Activated CD8-positive, alpha-beta memory T cell treated with anti-CD3 and anti-CD28 coated beads for 24 hours (primary cell): Measurements from ENCODE around the gene PCBD1.
"Not testable (repeated sequence)": the region's sequence is repeated elsewhere in the genome, so short reads cannot be mapped to it uniquely, and the experiment has no call there.

Experiments
- DNase-seq: peaks from one replicate; pipeline ENCODE4 v3.0.0-alpha.2; 2020

PCBD1 gene

DNA sequence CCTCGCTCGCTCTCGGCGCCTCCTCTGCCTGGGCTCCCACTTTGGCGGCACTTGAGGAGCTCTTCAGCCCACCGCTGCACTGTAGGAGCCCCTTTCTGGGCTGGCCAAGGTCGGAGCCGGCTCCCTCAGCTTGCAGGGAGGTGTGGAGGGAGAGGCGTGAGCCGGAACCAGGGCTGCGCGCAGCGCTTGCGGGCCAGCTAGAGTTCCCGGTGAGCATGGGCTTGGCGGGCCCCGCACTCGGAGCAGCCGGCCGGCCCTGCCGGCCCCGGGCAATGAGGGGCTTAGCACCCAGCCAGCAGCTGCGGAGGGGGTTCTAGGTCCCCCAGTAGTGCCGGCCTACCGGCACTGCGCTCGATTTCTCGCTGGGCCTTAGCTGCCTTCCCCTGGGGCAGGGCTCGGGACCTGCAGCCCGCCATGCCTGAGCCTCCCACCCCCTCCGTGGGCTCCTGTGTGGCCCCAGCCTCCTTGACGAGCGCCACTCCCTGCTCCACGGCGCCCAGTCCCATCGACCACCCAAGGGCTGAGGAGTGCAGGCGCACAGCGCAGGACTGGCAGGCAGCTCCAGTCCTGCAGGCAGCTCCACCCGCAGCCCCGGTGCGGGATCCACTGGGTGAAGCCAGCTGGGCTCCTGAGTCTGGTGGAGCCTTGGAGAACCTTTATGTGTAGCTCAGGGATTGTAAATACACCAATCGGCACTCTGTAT lies 26.7 kb downstream of the PCBD1 start:
- DNase-seq, result not testable (repeated sequence)

DNA sequence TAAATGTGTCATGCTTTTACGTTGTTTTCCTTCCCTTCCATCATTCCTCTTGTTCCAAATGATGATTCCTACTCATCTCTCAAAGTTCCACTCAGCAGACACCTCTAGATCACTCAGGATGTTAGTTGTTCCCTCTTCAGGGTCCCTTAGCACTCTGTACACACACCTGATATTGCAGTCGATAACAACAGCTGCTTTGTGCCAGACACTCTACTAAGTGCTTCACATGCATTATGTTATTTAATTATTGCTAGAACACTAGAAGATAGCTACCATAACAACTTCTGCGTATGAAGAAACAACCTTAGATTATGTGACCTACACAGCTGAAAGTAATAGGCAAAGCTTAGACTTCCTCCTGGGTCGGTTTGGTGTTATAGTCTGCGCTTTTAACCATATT lies 29.6 kb downstream of the PCBD1 start:
- DNase-seq, result no peak

DNA sequence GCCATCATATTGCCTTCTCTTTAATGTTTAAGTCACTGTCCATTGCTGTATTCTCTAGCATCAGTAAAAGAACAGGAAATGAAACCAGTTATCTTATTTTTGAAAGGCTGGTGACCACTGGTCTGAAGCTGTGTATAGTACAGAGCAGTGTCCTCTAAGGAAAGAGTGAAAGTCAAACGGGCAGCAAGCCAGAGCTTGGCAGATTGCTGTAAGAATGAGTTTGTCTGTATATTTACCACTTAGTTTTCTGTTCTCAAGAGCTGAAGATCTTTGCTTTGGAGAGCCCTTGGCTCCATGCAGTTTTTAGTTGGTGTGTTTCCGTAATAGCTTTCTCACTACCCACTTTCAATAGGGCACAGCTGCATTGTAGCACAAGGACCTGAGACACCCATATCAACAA lies 31.9 kb downstream of the PCBD1 start:
- DNase-seq, result no peak

DNA sequence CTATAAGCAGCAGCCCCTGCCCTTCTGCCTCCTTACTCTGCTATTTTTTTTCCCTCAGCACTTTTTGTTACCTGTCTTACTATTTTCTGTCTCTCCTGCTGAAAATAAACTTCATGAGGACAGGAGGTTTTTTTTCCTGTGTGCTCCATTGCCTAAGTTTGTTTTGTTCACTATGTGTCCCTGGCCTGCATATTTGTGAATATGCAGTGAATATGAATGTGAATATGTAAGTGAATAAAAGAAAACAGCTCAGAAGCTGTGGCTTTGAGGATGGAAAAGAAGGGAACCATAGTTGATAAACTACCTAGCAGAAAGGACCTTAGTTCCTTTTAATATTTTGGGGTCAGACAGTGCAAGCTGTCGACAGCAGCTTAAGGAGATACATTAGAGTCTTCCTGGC lies 34.9 kb downstream of the PCBD1 start:
- no peak for DNase-seq

DNA sequence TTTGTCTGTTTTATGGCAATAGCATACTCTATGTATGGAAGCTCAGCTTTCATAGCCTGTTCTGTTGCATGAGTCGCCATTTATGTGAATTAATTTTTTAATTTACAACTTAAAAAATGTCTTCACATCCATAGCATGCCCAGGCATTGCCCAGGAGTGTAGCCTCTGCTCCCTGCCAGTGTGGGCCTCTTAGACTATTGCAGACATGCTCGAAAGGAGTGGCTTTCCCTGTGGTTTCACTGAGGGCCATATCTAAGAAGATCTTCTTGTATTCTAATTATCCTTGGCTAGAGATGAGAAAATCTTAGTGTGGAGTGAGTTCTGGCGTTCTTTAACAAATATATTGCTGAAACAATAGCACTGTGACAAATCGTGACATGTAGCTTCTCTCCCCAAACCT lies 35.3 kb downstream of the PCBD1 start:
- no peak for DNase-seq

DNA sequence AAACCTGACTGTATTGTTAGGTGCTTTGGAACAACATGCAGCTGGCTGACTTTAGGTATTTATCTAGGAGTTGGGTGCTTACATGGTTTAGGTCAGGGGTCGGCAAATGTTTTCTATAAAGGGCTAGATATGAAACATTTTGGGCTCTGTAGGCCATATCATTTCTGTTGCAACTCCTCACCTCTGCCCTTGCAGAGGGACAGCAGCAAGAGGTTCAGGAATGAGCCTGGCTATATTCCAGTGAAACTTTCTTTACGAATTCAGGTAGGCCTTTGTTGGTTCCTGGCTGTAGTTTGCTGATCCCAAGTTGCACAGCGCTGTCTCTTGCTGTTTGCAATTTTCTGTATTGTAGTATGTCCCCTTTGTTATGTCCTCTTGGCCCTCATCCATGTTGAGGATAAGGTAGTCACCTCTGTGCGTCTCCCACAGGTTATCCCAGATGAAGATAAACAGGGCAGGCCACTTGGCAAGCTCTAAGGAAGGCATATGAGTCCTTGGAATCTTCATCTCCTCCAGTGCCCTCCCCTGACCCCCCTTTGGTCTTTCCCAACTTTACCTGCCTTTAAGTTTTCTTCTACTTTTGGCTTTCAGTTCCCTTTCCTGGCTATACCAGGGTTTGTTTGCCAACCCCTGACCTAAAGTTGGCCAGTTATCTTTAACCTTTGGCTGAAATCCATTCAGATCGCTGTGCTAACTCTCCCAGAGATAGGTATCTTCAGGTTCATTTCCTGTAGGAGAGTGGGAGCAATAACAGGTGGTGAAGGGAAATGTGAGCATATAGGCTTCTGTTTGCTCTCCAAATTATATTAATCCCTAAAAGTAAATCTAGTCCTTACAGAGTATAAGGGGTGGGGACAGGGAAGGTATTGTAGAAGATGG lies 36.5 kb downstream of the PCBD1 start:
- no peak for DNase-seq

DNA sequence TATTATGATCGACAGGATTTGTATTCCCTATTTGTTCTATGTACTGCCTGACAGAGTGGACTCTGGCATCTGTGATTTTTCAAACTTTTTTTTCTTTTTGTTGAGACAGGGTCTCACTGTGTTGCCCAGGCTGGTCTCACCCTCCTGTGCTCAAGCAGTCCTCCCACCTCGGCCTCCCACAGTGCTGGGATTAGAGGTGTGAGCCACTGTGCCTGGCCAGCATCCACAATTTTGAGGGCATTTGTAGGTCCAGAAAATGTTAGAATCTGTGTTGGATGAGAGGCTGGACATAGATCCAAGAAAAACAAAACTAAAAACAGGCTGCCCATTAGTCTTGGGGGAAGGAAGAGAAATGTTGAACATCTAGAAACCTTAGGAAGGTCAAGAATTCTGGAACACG lies 38.3 kb downstream of the PCBD1 start:
- no peak for DNase-seq

DNA sequence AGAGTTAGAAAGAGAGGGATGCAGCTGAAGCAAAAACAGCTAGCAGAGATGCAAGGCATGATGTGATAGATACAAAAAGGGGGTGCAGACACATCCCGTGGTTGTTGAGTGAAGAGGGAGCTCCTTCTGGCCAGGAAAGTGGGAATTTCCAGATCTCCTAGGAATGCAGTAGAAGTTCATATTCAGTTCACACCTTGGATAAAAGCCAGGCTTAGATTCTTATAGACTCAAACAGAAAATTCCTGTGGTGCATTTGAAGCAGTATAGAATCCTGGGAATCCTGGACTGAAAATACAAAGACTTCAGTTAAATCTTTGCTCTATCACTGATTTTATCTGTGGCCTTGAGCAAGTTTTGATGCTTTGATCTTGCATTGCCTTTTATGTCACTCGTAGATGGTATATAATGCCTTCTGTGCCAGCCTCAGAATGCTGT lies 38.8 kb downstream of the PCBD1 start:
- no peak for DNase-seq

DNA sequence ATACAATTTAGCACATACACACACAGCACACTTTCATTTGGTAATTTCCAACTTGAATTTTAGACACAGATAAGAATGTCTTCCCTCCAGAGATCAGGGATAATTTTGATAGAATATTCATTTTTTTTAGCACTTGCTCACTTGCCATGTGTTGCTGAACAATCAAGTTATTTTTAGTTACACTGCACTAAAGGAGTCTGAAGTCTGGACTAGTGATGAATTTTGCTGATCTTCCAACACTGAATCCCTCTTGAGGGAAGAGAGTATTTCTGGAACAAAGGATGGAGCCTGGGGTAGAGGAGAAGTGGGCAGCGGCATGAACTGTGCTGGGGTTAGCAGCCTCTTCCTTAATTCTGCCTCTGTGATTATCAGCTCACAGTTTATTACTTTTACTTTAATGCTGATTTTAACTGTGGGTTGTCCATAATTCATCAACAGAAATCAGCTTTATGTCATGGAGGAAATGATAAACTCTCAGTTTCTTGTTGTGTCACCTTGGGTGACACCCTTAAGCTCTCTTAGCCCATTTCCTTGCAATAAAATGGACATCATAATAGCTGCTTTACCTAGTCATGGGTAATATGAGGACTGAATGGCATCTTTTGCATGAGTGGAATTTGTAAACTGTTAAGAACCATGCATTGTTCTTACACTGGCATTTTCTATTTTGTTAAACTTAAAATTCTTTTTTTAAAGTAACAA lies 40.6 kb downstream of the PCBD1 start:
- no peak for DNase-seq

DNA sequence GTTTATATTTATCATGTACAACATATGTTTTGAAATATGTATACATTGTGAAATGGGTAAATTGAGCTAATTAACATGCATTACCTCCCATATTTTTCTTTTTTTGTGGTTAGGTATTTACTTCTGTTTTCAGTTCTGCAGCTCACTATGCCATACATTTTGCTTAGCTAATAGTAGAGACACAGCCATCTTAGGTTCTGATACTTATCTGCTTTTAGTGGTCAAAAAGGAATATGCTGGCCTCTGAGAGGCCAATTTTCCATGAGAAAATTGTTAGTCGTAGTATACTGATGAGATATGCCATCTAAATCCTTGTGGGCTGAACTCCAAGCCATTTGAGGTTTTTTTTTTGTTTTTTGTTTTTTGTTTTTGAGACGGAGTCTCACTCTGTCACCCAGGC lies 41.6 kb downstream of the PCBD1 start:
- no peak for DNase-seq

DNA sequence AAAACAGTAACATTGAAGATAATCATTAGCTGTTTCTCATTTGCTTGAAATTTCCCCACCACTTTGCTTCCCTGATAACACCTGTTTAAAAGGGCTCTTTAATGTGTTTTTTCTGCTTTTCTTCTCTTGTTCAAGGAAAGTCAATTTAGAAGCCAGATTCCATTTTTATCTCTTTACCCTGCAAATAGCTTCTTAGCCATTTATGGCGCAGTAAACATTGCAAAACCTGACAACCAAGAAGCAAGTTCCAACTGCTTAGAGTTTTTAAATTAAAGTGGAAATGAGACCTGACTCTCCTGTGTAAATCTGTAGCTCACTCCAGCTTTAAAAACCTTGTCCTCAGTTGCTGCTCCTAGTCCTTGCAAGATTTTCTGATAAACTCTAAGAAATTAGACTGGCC lies 42.5 kb downstream of the PCBD1 start:
- DNase-seq, result no peak

DNA sequence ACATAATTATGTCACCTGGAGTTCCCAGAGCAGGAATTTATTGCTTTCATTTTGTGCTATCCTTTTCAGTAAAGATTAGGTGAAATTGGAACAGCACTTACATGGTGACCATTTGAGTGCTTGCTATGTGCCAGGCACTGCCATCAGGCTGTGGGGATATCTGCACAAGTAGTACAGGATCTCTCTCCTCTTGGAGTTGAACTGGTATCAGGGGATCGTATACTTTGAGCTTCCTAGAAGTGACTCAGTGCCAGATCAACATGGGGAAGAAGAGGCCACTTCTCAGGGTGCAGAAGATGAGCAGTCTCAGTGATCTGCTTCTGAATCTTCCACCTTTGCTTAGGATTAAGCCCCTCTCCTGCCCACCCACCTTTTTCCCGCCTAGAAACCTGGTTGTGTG lies 43.1 kb downstream of the PCBD1 start:
- no peak for DNase-seq

DNA sequence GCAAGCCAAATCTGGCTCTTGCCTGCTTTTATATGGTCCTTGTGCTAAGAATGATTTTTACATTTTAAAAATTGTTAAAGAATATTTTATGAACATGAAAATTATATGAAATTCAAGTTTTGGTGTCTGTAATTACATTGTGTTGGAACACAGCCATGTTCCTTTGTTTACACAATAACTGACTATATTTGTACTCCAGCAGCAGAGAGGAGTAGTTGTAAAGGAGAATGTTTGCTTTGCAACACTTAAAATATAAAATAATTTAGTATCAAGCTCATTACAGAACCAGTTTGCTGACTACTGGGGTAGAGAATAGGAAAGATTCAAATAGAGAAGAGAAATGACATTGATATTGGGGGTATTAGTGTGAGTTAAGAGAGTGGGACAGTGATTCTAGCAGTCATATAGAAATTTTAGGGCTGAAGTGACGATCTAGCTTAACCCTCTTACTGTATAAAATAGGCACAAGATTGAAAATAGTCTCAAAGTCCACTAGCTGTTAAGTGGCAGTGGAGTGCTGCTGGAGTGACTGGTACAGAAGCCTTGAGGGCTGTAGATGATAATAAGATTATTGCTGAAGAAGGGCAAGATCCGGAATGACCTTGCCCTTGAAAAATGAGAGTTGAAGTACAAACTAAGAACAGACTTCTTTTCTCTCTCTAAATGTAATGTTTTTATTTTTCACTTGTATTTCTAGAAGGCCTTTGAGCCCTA lies 44.4 kb downstream of the PCBD1 start:
- DNase-seq, result no peak

DNA sequence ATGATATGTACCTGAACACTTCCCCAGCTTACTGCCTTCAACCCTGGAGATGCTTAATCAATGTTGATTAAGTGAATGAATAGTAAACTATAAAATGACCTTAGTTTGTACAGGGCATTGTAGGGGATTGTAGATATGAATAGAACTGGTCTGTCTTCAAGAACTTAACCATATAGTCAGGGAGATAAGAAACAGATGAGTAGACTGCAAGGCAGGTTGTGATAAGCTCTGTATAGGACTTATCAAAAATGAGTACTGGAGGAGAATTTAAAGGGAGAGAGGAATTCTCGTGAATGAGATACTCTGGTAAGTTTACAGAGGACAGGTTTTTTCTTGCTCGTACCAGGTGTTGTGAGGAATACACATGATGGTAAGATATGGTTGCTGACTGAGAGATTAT lies 45.0 kb downstream of the PCBD1 start:
- DNase-seq, result no peak

DNA sequence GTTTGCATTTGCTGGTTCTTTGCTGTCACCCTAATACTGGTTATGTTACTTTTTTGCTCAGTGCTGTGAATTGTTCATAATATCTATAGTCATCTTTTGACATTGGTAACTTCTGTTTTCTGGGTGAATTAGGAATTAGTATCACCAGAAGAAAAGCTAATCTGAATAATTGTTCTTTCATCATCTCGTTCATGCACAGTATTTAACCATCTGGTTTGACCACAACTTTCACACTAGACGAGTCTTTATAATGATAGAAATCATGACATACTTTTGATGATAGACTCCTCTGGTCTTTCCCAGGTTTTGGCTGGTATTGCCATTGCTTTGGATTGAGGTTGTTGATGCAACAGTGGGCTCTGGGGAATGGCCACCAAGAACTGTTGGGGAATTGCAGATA lies 47.5 kb downstream of the PCBD1 start:
- no peak for DNase-seq

DNA sequence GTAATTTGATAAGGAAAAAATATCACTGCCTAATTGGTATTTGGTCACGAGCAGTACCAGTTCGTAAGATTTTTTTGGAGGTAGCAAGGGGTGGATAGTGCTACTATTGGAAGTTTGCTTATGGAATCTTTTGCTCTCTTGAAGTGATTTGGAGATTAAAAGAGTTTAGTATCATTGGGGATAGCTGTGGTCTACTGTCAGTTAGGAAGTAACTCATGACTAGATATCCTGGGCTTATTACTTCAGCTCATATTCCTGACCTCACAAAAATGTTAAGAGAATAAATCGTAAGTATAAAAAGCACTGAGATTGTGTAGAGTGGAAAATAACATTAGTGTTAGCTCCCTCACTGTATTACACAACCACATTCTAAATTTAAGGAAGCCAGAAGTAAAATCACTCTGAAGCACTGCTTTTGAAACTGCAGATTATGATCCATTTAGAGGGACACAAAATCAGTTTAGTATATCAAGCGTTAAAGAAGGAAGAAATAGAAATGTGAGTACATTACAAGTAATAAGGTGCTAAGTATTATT lies 50.0 kb downstream of the PCBD1 start:
- no peak for DNase-seq

DNA sequence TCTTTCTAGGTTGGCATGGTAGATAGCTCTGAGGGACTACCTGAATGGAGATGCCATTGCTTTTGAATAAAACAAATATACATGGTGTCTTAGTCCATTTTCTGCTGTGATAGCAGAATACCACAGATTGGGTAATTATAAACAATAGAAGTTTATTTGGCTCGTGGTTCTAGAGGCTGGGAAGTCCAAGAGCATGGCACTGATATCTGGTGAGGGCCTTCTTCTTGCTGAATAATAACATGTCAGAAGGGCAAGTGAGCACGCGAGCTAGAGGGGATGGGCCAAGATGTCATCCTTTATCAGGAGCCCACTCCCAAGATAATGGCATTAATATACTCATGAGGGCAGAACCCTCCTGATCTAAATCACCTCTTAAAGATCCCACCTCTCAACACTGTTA lies 50.7 kb downstream of the PCBD1 start:
- no peak for DNase-seq

DNA sequence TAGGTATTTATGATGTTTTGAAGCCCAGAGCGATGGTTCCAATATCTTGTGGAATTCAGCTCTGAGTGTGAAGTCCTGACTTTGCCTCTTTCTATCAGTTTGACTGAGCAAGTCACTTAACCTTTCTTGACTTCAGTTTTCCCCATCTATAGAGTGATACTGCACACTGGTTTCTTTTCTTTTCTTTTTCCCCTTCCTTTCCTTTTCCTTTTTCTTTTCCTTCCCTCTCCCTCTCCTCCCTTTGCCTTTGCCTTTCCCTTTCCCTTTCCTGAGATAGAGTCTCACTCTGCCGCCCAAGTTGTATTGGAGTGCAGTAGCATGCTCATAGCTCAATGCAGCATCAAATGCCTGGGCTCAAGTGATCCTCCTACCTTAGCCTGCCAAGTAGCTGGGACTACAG lies 52.0 kb downstream of the PCBD1 start:
- DNase-seq, result no peak

DNA sequence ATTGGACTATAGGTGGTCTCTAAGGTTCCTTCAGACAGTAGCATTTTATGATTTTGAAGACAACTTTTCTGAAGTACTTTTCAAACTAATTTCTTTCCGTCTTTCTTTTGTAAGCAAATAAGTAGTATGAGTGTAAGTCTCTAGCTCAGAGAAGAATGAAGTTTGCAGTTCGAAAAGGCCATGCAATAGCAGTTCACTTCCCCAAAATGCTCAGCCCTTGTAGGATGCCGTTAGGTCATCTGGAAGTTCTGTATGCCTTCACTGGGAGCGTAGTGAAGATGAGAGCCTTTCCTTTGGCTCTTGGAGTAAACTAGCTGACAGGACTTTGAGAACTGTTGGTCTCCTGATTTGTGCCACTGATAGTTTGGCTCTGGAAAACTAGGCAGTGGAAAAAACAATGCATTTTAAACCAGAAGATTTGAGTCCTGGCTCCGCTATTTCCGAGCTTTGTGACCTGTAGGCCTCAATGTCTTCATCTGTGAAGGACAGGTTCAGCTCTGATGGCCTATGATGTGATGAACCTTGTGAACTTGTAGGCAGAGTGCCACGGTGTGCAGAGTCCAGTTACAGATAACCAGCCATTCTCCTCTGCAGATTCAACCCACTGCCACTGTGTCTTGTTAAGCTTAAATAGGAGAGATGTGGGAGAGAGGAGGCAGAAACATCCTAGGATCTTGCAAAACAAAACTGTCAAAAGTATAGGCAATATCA lies 53.8 kb downstream of the PCBD1 start:
- no peak for DNase-seq

DNA sequence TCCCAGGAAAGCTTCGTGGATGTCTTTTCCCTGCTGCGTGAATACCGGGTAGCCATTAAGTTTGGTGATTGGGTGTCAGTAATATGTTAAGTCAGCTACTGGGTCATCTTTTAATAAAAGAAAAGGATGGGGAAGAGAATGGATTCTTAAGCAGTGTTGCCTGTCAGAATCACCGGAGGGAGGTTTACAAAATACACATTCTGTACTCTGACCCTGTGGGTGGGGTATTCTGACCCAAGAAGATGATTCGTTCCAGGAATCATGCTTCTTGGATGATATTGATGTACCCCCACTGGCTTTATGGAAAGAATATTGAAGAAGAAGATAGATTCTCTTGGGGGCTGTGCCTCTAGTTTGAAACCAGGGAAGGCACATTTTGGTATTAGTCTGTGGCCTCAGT lies 54.3 kb downstream of the PCBD1 start:
- DNase-seq, result no peak

DNA sequence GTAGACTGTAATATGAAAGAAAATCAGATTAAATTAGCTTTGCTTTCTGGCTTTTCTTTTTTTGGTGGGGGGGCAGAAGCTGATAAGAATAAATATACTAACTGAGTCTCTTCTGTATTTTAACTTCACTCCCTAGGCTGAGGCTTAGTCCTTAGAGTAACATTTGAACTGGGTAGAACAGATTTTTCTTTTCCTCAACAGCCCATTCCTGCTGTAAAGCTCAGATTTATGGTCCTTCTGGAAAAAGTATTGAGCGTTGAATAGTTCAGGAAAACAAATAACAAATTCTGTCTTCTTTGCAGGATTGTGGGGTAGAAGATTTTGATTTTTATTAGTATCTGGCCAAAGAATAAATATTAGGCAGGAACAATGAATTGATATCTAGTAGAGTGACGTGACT lies 54.8 kb downstream of the PCBD1 start:
- DNase-seq, result no peak
